ENCODE data around the gene DHX8. TPM values are rescaled to one million over a fixed set of nuclear protein-coding genes. Genes with fewer than 3 reads are reported as not detected.

The DHX8 gene
- total and polyA plus RNA-seq, 8 donors, result 42.7 to 61.2 (median 46.0) TPM

- intact Hi-C loops (cut with DNase I), result no loop called here
- no peak overlapping the region for H3K27ac ChIP-seq
- no peak for TF ChIP-seq CTCF (IDR thresholded peaks at IDR 0.05)
- DNase-seq (no peak), ATAC-seq (no peak)
- H3K4me1 ChIP-seq, result peaks cover 0 to 4% of the 10 kb centered on the region in 2 donors
- H3K9me3 ChIP-seq, result no peaks in the 10 kb centered on the region
- H3K4me3 ChIP-seq, result no peak overlapping the region
- H3K36me3 ChIP-seq, result no peaks in the 10 kb centered on the region
- H3K27me3 ChIP-seq, result peaks cover 0 to 35% of the 10 kb centered on the region in 2 donors
Observed at GRCh38 chr17:43563600-43564594, 80.1 kb downstream of the DHX8 start.

DNA sequence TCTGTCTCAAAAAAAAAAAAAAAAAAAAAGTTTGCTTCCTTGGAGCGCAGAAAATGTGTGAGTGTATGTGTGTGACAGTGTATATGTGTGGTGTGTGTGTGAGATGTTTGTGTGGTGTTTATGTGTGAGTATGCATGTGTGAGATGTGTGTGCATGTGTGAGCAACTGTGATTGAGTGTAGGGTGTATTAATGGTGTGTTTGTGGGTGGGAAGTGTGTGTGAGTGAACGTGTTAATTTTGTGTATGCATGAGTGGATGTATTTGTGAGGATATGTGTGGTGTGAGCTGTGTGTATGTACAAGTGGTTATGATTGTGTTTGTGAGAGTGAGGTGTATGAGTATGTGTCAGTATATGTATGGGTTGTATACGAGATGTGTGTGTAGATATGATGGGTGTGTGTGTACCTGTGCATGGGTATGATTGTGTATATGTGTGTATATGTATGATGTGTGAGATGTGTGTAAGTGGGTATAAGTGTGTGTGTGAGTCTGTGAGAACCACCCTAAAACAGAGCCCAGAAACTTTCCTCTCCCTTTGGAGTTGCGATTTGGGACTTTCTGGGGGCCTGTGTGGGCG lies 84.8 kb downstream of the DHX8 start:
- Histone ChIP-seq H3K9me3 (no peaks in the 10 kb centered on the region), H3K36me3 (no peaks in the 10 kb centered on the region), H3K4me1 (no peaks in the 10 kb centered on the region), H3K27ac (no peak overlapping the region), H3K4me3 (no peak overlapping the region), H3K27me3 (peaks cover 0 to 16% of the 10 kb centered on the region in 2 donors)
- TF ChIP-seq CTCF (IDR thresholded peaks at IDR 0.05), result no peak
- no peak for ATAC-seq
- no peak for DNase-seq
- intact Hi-C loops (cut with DNase I), result no loop called here

DNA sequence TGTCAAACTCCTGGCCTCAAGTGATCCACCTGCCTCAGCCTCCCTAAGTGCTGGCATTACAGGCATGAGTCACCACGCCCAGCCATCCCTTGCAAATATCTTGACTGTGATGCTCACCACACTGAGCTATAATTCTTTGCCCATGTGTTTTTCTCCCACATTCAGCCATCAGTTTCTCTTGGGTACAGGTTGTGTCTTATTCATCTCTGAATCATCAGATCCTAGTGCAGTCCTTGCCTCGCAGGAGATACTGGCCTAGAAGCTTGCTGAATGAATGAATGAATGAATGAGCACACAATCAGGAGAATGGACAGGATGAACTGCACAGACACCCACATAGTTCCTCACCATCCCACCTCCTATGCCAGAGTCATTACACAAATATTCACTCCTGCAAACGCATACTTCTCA lies 86.7 kb downstream of the DHX8 start:
- ATAC-seq (no peak), DNase-seq (no peak)
- TF ChIP-seq CTCF (IDR thresholded peaks at IDR 0.05), result no peak
- Histone ChIP-seq H3K36me3 (no peaks in the 10 kb centered on the region), H3K4me3 (no peak overlapping the region), H3K27ac (no peak overlapping the region), H3K9me3 (no peaks in the 10 kb centered on the region), H3K4me1 (no peaks in the 10 kb centered on the region), H3K27me3 (no peaks in the 10 kb centered on the region)
- intact Hi-C loops (cut with DNase I), result loop anchor here in 1 of 2 donors (10.0 kb wide), 1 partner anchor 114 kb away; no protein-coding TSS in a partner anchor

- no peaks in the 10 kb centered on the region for H3K4me1 ChIP-seq
- no peak overlapping the region for H3K4me3 ChIP-seq
- H3K9me3 ChIP-seq, result no peaks in the 10 kb centered on the region
- H3K27ac ChIP-seq, result no peak overlapping the region
- H3K27me3 ChIP-seq, result no peaks in the 10 kb centered on the region
- ATAC-seq, result no peak
- no peak for DNase-seq
- no peak for TF ChIP-seq CTCF (IDR thresholded peaks at IDR 0.05)
- no peaks in the 10 kb centered on the region for H3K36me3 ChIP-seq
- intact Hi-C loops (cut with DNase I), result loop anchor here in 1 of 2 donors (10.0 kb wide), 1 partner anchor 112 kb away; no protein-coding TSS in a partner anchor
Observed at GRCh38 chr17:43572368-43572980, 88.7 kb downstream of the DHX8 start.

Measured in left lung (tissue), 10 donors.